ENCODE measurements around the gene ATL2.

GRCh38 chr2:38336621-38337020 is 40.5 kb downstream of the ATL2 start:
- TF ChIP-seq CTCF (IDR thresholded peaks at IDR 0.05) (no peak), EZH2 (IDR thresholded peaks at IDR 0.05; ENCODE audit: borderline replicate concordance, insufficient read depth, low read depth, low read length, poor library complexity, severe bottlenecking) (no peak)
